ENCODE results near the gene PPP1R15B. TPM values are rescaled to one million over a fixed set of nuclear protein-coding genes. Genes with fewer than 3 reads are reported as not detected.

The PPP1R15B gene
- total RNA-seq, 2 experiments from 2014 or later = 72.6 to 79.2 TPM

DNA sequence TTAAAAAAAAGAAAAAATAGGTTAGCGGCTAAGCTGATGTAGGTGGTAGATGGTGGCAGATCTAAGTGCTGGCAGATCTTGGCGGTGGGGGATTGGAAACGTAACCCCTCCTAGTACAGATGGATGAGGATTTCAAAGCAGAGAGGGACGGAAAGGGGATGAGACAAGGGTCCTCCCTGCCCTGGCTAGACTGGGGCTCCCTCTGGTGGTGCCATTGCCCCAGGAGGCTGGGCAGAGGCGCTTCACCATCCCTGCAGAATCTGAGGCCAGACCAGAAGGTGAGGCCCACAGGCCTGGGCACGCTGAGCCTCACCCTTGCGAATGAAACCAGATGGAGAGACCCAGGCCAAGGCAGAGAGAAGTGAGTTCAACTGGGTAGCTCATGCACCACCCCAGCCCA, 44.9 kb downstream of the PPP1R15B start:
- no peaks in the 10 kb centered on the region for H3K36me3 ChIP-seq (ENCODE audit: insufficient read depth, low read length)
- peak; percentile 20 for DNase-seq (ENCODE audit: low spot score)
- H3K79me2 ChIP-seq (ENCODE audit: insufficient read depth, low read depth, low read length) = no peaks in the 10 kb centered on the region
- no peaks in the 10 kb centered on the region for H3K9me2 ChIP-seq (ENCODE audit: insufficient read depth, low read length)
- ChIA-PET CTCF (ENCODE audit: unreplicated experiment) (no interaction called here), POLR2A (no interaction called here)
- no peaks in the 10 kb centered on the region for H3K9me3 ChIP-seq (ENCODE audit: low read length)
- H3K4me2 ChIP-seq (ENCODE audit: low read length) = no peak overlapping the region
- TF ChIP-seq EZH2phosphoT487 (IDR thresholded peaks at IDR 0.05; ENCODE audit: borderline replicate concordance, low read depth, low read length) = no peak
- peak; percentile 62 for TF ChIP-seq CTCF (conservative IDR thresholded peaks at IDR 0.05; ENCODE audit: low read length)
- H3K27ac ChIP-seq (ENCODE audit: low read depth, low read length, poor library complexity, severe bottlenecking) = no peak overlapping the region
- peaks cover 5% of the 10 kb centered on the region for H3K4me1 ChIP-seq (ENCODE audit: insufficient read depth, low read length, poor library complexity, severe bottlenecking)
- no TSS peak for BruUV-seq (replicated peaks)
- H4K20me1 ChIP-seq (ENCODE audit: insufficient read depth, low read length) = no peaks in the 10 kb centered on the region
- no peak overlapping the region for H3K4me3 ChIP-seq (ENCODE audit: low read depth, low read length, poor library complexity, severe bottlenecking)
- no peak overlapping the region for H2AFZ ChIP-seq (ENCODE audit: low read length)
- intact Hi-C loops (cut with micrococcal nuclease; ENCODE audit: unreplicated experiment) = no loop called here

DNA sequence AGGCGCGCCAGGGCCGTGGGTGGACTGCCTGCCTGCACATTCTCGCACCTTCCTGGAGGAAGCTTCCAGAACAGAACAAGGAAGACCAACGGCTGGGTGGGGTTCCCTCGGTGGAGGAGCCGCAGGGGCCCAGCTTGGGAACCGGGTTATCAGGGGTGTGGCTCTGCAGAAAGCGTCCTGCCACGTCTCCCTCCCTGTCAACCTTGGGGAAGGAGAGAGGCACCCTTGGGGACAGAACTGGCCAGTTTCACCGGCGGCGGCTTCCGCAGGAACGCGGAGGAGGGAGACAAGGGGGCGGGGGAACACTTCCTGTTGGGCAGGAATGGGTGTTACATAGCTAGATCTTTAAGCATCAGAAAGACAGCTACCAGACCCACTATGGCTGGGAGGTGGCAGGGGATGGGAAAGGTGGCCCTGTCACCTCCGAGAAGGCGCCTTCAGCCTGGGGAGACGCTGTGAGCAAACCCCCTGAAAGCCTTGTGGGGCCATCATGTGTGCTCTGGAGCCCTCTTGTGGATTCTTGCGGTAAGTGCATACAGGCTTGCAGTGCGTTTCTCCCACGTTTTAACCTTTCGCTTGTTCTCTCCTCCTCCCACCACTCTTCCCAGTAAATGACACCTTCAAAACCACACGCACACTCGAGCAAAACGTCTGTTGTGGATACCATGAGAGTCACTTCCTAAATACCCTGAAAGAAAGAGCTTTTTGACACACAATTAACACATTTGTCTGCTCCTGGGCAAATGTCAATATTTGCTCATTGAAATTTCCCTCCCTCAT, 48.1 kb downstream of the PPP1R15B start:
- H3K4me2 ChIP-seq (ENCODE audit: low read length) = peak overlapping the region; percentile 54
- peak; percentile 78 for DNase-seq (ENCODE audit: low spot score)
- H3K27ac ChIP-seq (ENCODE audit: low read depth, low read length, poor library complexity, severe bottlenecking) = no peak overlapping the region
- ChIA-PET CTCF (ENCODE audit: unreplicated experiment) (interaction anchor here (0.8 kb wide), 1 partner anchor 200 kb away, joined by 3 read pairs; no protein-coding TSS in a partner anchor), POLR2A (interaction anchor here (0.5 to 1.0 kb wide), 4 partner anchors 14 to 303 kb away, joined by 3 to 4 read pairs (median 3); no protein-coding TSS in a partner anchor)
- H3K79me2 ChIP-seq (ENCODE audit: insufficient read depth, low read depth, low read length) = no peaks in the 10 kb centered on the region
- TF ChIP-seq EZH2phosphoT487 (IDR thresholded peaks at IDR 0.05; ENCODE audit: borderline replicate concordance, low read depth, low read length) (no peak), CTCF (conservative IDR thresholded peaks at IDR 0.05; ENCODE audit: low read length) (peak; percentile 92)
- intact Hi-C loops (cut with micrococcal nuclease; ENCODE audit: unreplicated experiment) = loop anchor here (1.0 to 5.0 kb wide), 6 partner anchors 105 to 861 kb away; partner anchors contain the start of gene SNRPE
- peaks cover 5% of the 10 kb centered on the region for H3K4me1 ChIP-seq (ENCODE audit: insufficient read depth, low read length, poor library complexity, severe bottlenecking)
- H3K36me3 ChIP-seq (ENCODE audit: insufficient read depth, low read length) = no peaks in the 10 kb centered on the region
- H3K4me3 ChIP-seq (ENCODE audit: low read depth, low read length, poor library complexity, severe bottlenecking) = peak overlapping the region; percentile 41
- no peaks in the 10 kb centered on the region for H3K9me3 ChIP-seq (ENCODE audit: low read length)
- H3K9me2 ChIP-seq (ENCODE audit: insufficient read depth, low read length) = no peaks in the 10 kb centered on the region
- peak overlapping the region; percentile 68 for H2AFZ ChIP-seq (ENCODE audit: low read length)
- no peaks in the 10 kb centered on the region for H4K20me1 ChIP-seq (ENCODE audit: insufficient read depth, low read length)
- BruUV-seq (replicated peaks) = no TSS peak

DNA sequence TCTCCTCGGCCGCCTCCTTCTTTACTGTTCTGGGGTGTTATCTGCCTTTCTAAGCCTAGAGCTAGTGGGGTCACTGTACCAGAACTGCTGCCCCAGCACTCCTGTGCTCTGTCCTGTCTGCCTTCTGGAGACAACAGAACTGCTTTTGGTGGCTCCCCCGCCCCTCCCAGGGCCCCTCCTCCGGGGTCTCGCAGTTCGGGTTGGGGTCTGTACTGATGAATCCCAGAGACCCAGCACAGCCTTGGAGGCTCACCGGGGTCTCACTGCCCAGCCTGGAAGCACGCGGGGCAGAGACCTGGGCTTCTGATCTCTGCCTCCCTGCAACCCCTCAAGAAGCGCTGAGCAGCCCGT, 48.7 kb downstream of the PPP1R15B start:
- Histone ChIP-seq H3K4me2 (ENCODE audit: low read length) (peak overlapping the region; percentile 54), H3K4me1 (ENCODE audit: insufficient read depth, low read length, poor library complexity, severe bottlenecking) (peaks cover 5% of the 10 kb centered on the region), H4K20me1 (ENCODE audit: insufficient read depth, low read length) (no peaks in the 10 kb centered on the region), H2AFZ (ENCODE audit: low read length) (peak overlapping the region; percentile 68), H3K4me3 (ENCODE audit: low read depth, low read length, poor library complexity, severe bottlenecking) (peak overlapping the region; percentile 41), H3K9me3 (ENCODE audit: low read length) (no peaks in the 10 kb centered on the region), H3K79me2 (ENCODE audit: insufficient read depth, low read depth, low read length) (no peaks in the 10 kb centered on the region), H3K36me3 (ENCODE audit: insufficient read depth, low read length) (no peaks in the 10 kb centered on the region), H3K9me2 (ENCODE audit: insufficient read depth, low read length) (no peaks in the 10 kb centered on the region), H3K27ac (ENCODE audit: low read depth, low read length, poor library complexity, severe bottlenecking) (no peak overlapping the region)
- BruUV-seq (replicated peaks) = no TSS peak
- DNase-seq (ENCODE audit: low spot score) = no peak
- intact Hi-C loops (cut with micrococcal nuclease; ENCODE audit: unreplicated experiment) = loop anchor here (1.0 to 5.0 kb wide), 6 partner anchors 105 to 861 kb away; partner anchors contain the start of gene SNRPE
- no peak for TF ChIP-seq CTCF (conservative IDR thresholded peaks at IDR 0.05; ENCODE audit: low read length)
- TF ChIP-seq EZH2phosphoT487 (IDR thresholded peaks at IDR 0.05; ENCODE audit: borderline replicate concordance, low read depth, low read length) = no peak
- ChIA-PET POLR2A (interaction anchor here (0.6 kb wide), 2 partner anchors 19 to 303 kb away, joined by 3 to 4 read pairs; no protein-coding TSS in a partner anchor), CTCF (ENCODE audit: unreplicated experiment) (interaction anchor here (0.8 kb wide), 1 partner anchor 199 kb away, joined by 3 read pairs; no protein-coding TSS in a partner anchor)
